ENCODE data around the gene MYO1D.

GRCh38 chr17:32528825-32529224 lies 348.1 kb downstream of the MYO1D start:
- TF ChIP-seq CTCF (conservative IDR thresholded peaks at IDR 0.05; ENCODE audit: low read length) = no peak
- TF ChIP-seq EZH2phosphoT487 (IDR thresholded peaks at IDR 0.05; ENCODE audit: borderline replicate concordance, low read depth, low read length) = no peak
